HG03095 (cell line): ENCODE data around the gene ATP2B2.

Experiments
- ATAC-seq: cut with Tn5 transposase; IDR thresholded peaks from one replicate; pipeline ENCODE4 v1.9.1; 2021; ENCODE audit warnings: moderate library complexity; ENCODE audit not compliant: unreplicated experiment

ATP2B2 gene

GRCh38 chr3:10511809-10512494 is 6.6 kb upstream of the ATP2B2 start:
- no peak for ATAC-seq

GRCh38 chr3:10510743-10511432 is 5.5 kb upstream of the ATP2B2 start:
- no peak for ATAC-seq

GRCh38 chr3:10510086-10510742 is 4.8 kb upstream of the ATP2B2 start:
- ATAC-seq, result no peak

DNA sequence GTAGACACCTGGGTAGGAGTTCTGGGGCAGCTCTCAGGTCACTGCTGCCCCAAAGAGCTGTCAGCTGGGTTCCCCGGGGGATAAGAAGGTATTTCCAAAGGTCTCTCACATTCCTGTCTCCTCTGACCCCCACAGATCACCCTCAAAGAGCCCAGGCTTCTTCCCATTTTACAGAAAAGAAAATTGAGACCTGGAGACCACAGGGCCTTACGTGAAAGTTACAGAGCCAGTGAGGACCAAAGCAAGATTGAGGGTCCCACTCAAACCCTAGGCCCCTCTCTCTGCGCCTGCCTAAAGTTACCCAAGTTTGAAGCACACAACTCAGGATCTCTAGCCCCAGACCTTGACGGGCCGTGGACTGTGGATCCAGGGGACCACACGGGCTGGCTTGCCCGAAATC is 3.9 kb upstream of the ATP2B2 start:
- no peak for ATAC-seq

DNA sequence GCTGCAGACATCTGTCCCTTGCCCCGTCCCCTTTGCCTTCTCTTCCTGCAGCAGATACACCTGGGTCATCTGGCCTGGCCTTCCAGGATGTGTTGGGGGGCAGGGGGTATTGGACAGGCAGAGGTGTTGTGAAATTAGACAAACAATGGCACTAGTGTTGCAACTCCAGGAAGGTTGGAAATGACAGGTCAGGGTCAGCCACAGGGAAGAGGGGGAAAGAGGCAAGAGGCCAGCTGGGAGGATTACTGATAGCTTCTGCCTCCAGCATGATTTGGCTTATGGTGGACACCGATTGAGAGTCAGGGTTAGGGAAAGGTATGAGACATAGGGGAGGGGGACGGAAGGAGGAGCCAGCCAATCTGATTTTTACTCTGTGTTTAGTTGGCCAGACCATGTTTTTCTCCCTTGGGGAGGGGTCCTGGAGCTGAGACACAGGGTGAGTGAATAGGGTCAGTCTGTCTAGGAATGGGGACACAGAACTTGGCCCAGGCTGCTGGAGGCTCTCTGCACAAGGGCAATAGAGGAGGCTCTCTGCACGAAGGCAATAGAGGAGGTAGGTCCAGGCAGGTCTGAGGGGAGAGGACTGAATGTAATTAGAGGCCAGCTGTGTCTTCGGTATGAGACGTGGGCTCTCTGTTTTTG is 3.4 kb upstream of the ATP2B2 start:
- no peak for ATAC-seq

DNA sequence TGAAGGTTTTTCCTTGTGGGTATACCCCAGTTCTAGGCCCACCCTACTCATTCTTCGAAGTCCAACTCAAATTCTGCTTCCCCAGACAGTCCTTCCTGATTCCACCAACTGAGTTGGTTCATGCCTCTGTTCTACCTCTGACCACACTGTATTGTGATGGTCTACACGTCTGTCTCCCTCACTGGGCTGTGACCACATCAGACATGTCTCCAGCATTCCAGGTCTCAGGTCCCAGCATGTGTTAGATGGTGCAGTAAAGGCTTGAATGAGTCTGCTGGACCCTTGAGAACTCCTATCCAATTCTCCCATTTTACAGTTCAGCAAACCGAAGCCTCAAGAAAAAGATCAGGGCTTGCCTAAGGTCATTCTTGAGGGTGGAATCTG is 2.8 kb upstream of the ATP2B2 start:
- ATAC-seq, result no peak

DNA sequence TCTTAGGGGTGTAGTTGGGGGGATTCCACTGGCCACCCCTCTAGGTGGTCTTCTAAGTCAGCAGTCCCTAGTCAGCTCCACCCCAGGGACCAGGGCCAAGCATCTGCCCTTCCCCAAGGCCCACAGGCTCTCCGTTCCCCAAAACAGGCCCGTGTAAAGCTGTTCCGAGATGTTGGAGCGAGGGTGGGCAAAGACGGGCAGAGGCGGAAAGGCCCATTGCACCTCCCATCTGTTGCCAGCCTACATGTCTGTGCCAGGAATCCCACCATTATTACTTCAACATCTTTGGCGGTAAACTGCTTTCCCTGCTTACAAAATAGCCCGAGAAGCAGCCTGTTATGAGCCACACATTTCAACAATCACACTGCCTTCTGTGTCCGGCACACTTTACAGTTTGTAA is 1.9 kb upstream of the ATP2B2 start:
- ATAC-seq, result no peak

DNA sequence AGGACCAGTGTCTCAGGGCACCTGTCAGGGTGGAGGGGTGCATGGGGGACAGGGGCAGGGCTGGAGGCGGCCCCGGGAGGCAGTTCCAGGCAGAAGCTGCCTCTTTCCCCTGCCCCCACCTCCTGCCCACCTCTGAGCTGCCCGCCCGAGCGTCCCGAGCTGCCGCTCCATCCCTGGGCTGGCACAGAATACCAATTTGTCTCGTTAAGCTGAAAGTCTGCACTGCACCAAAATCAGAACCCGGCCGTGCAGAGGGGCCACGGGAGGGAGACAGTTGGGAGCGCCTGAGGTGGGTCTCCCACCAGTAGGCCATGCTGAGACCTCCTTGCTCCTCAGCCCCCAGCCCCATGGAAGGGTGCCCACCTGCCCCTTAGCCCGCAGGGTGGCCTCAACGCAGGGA is 1.3 kb upstream of the ATP2B2 start:
- ATAC-seq, result no peak

DNA sequence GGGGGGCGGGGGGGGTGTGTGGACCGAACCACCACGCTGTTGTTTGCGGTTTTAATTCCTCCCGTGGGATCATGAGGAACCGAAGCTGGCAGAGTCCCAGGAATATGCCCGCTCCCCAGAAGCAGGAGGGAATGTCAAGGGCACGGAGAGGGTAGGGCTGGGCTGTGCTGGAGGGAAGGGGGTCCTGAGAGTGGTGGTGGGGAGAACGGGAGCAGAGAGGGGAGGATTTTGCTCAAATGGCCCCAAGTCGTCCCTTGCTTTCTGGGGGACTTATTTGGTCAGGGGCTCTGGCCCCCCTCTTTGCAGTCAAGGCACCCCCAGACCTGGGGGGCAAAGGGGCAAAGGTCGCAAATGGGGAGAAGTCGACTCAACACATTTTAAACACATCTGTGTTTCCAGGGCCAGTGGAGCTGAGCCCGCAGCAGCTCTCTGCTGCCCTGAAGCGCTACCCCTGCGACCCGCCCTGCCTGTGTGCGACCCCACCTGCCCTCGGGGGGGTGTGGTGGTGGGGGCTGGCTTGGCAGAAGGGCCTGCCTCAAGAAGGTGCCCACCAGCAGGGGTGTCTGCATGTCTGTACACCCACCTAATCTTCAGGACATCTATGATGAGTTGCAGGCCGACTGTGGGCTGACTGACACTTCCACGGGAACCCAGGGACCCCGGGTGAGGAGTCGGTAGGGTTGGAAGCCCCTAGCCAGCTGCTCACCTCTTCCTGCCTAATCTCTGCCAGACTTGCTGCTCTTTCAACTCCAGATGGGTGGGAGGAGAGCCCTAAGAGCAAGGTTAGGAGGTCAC is 602 bp upstream of the ATP2B2 start:
- ATAC-seq, result no peak

GRCh38 chr3:10504171-10505049 is 976 bp downstream of the ATP2B2 start:
- ATAC-seq, result no peak

- no peak for ATAC-seq
These were observed 2.1 kb downstream of the ATP2B2 start for GRCh38 chr3:10503217-10503796.

DNA sequence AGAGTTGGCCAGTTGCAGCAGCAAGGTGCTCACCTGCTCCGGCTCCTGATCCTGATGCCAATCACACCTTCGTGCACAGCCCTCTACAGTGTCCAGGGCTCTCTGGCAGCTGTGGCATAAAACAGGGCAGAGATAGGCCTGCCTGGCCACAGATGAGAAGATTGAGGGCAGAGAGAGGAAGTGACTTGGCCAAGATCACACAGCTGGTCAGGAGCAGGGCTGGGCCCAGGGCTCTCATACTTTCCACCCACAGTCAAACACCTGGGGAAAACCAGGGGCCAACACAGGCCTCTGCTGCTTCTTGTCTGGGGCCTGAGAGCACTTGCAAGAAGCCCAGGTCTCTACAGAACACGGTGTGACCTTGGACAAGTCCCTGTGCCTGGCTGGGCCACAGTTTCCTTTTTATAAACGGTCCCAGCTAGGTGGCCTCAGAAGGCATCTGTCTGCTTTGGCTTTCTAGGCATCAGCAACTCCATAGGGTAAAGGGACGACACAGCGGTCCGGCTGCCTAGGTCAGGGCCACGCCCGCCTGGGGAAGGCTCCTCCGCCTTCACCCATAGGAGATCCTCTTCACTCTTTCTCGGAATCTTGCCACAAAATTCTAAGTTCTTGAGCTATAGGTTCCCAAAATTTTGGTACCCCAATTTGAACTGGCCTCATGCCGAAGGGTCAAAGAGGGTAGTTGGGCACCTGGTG is 3.1 kb downstream of the ATP2B2 start:
- no peak for ATAC-seq

GRCh38 chr3:10501664-10502052 is 3.7 kb downstream of the ATP2B2 start:
- ATAC-seq, result no peak

GRCh38 chr3:10500717-10501663 is 4.4 kb downstream of the ATP2B2 start:
- ATAC-seq, result no peak

GRCh38 chr3:10498271-10498670 is 7.1 kb downstream of the ATP2B2 start:
- ATAC-seq, result no peak

DNA sequence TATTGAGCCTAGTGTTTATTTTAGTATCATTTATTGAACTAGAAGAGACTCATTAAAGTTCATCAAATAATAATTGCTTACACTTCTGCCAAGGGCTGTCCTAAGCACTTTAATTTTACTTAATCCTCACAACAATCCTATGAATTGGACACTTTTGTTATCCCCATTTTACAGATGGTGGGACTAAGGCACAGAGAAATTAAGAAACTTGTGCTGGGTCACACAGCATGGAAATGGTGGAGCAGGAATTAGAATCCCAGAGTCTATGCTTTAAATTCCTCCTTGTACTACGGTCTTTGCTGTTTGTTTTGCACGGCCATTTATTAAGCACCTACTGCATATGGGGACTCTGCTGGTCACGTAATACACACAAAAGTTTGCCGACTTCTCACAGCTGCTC is 7.9 kb downstream of the ATP2B2 start:
- no peak for ATAC-seq

GRCh38 chr3:10496121-10496863 is 9.1 kb downstream of the ATP2B2 start:
- ATAC-seq, result no peak
